CD4-positive, alpha-beta T cell treated with Interleukin-6 for 4 hours (primary cell): Measurements from ENCODE around the gene APCDD1.

Experiments
- DNase-seq: peaks from one replicate; pipeline ENCODE4 v3.0.0-alpha.2; 2020; ENCODE audit warnings: mixed read lengths

Gene APCDD1

DNA sequence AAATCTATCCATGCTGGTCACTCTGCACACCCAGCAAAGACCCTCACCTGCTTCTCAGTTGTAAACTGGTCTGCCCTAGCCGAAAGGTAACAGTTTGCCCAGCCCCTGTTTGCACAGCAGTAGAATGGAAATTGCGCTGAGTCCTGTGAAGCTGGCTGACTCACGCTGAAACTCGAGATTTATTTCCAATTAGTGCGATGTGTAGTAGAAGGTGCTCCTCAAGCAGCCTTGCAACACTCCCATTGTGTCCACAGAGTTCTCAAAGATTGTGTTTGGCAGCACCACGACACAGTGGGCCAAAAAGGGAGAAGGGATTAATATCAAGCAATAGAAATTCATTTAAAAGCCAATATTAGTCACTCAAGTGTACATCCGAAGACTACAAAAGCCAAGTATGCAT is 21.7 kb upstream of the APCDD1 start:
- no peak for DNase-seq

DNA sequence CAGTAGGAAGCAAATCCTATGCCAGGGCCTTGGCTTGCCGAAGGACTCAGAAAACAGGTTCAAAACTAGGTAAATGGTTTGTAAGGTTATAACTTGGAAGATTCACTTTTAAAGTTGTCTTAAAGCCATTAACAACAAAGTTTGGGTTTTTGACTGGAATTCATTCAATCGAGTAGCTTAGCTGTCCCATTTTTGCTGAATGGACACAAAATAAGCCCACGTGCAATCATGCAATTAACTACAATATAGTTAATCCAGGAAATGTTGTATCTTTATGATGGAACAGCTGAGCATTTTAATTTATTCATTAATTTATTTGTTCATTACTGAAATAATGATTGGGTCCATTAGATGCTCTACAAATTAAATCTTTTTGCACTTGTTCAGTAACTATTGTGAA is 18.3 kb upstream of the APCDD1 start:
- no peak for DNase-seq

DNA sequence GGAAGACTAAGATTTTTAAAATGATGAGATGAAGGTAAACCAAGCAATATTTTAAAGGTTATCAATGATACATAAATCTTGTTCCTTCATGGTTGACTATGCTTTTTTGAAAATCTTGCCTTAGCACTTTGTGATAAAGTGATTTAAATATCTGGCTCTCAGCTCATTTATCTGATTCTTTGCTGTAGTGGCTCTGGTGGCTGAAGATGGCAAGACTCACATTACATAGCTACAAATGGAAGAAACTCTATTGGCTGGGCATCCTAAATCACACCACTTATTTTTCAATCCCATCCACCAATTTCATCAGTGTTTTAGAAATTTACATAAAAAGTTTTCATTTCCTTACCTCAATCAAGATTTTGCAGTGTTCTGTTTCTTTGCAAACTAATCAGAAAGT is 16.6 kb upstream of the APCDD1 start:
- no peak for DNase-seq

DNA sequence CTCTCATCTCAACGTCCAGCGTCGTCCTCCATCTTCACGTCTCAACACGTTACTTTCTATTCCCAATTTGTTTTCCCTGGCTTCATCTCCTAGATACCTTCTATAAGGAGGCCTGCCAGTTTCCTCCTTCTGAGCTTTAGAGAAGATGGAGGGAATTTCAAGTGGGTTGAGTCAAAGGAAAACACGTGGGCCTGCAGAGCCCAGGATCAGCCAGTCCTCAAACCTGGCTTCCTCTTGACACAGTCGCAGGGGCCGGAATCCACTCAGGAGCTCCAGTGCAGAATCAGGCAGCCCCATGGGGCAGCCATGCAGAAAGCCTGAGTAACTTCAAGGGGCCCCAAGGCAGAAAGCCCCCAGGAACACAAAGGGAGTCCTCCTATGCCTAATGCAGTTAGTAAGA is 14.5 kb upstream of the APCDD1 start:
- DNase-seq: no peak

DNA sequence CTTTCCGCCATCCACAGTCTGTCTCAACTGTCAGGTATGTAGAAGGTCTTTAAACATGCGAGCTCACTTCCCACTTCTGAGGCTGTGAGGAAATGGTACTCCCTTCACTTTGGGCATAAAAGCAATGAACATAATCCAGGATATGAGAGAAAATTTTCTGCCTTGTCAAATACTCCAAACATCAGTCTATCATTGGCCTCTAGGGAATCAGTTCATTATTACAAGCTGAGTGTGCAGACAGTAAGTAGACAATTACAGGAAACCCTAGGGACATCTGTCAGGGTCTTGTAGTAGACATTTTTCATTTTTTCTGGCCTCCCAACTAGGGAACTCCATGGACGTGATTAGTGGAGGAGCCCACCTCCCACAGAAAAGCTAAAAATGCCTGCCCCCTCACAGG is 13.6 kb upstream of the APCDD1 start:
- no peak for DNase-seq

DNA sequence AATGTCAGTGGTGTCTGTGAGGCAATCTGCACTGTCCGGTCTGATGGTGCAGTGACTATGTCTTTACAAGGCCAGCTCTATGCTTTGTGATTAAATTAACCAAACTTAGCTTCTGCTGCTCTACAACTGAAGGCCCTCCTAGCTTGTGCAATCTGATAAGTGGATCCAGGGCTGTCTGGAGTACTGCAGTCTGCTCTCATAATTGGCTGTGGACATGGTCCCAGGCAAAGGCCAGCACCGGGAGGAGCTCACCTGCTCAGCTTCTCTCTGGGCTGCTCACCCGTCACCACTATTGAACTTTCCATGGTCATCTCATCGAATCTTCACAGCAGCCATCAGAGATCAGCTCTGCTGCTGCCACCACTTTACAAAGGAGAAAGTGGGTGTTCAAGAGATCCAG is 13.0 kb upstream of the APCDD1 start:
- DNase-seq: no peak

DNA sequence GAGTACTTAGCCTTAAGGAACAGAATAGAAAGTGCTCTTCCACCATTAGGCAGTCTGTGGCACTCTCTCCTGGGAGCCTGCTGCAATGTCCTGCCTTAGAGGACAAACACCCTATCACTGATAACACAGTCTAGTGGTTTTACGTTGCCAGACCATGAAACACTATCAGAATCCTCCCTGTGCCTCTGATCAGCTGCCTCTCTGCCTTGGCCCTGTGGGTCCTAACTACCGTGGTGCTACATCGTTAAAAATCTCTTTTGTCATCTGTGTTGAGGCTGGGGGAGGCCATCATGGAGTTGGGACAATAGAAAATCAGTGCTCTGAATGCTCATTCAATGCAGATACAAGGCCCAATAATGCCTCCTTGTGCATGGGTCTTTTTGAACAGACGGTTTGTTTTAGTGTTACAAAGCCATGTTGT is 11.9 kb upstream of the APCDD1 start:
- no peak for DNase-seq

DNA sequence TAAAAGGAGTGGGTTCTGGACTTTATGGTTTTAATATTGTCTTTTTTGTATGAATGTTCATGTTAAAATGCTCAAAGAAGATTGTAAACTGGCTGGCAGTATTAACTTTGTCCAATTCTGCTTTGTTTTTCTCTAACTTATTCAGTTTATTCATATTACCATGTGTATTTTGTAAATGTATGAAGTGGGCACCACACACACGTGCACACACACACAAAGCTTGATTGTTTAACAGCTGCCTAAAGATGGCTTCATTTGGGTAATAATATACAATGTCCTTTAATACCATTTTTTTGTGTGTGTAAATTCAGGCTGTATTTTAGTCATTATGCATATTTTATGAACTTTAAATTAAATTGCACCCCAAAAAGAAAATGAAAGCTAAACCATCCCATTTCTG is 11.4 kb upstream of the APCDD1 start:
- DNase-seq: no peak

DNA sequence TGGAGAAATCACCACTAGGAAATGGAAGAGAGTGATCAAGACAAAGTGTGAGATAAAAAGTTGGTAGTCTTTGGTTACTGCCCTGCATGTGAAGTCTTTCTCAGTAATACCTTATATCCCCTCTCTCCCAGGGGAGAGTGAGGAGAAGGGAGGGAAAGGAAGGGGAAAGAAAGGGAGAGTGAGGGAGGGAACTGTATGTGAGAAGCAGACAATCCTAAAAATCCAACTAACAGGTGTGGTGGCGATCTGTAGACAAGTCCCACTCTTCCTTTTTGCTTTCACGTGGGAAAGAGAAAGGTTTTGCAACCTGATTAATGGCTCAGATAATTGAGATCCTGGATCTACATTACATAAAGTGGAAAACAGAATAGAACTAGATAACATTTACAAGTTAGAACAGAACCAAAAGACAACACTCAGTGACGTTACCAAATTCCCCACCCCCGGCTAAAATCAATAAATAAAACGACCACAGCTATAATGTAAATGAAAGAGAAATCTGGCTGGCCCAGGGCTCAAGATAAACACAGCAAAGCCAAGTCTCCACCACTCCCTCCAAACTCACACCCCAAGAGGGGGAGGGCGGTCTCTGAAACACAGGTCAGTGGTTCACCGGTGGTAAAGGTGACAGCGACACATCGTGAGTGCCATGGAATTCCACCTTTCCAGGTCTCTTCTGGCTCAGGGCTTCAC is 10.0 kb upstream of the APCDD1 start:
- DNase-seq: no peak

DNA sequence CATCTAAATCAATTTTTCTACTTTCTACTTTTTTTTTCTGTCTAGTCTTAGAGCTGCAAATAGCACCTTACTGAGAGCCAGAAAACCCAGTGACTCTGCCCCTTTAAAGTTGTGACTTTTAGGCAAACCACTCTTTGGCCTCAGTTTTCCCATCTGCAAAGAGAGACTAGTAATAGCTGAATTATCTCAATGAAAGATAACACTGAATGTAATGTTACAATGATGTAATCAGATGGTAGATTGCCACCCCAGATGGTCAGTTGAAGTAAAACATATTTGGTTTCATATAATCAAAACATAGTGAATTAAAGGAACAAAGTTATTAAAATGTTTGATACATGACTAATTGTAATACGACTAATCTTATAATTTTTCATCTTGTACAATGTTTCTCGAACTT is 5.0 kb upstream of the APCDD1 start:
- DNase-seq: no peak

DNA sequence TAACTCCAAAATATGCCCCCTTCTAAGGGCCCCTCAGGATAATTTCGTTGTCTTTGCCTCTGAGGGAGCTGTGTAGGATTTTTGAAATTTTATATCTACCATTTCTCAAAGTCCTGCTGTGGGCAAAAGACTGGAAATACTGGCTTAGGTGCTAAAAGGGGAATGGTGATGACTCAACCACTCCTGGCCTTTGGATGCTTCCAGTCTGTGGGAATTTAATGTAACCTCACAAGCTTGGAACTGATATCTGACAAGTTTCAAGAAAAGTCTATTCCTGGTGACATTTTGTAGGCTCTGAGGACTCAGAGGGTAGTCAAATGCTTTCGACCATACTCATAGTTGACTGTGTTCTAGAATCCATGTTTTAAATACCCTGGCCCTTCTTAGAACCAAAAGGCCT is 3.4 kb upstream of the APCDD1 start:
- no peak for DNase-seq

DNA sequence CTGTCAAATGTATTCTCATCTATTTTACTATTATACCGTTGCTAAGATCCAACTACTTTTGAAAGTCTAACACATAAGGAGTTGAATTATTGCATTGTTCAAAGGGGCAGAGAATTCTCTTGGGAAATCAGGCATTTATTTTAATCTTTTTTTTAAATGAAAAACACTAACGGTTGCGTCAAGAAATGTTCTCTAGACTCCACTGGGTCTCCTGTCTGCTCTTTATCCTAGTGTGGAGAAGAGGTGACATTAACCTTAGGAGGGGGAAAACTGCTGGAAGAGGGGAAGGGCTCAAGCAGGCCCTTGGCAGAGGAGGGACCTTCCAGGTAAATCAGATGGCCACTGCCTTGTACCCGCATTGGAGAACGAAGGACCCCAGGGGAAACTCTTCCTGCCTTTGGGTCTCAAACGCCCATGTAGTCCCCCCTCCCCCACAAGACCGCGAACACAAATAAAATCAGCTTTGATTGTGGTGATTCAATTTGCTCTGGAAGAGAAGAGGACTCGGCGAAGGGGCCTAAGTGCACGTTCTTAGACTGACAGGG is 1.1 kb upstream of the APCDD1 start:
- no peak for DNase-seq

DNA sequence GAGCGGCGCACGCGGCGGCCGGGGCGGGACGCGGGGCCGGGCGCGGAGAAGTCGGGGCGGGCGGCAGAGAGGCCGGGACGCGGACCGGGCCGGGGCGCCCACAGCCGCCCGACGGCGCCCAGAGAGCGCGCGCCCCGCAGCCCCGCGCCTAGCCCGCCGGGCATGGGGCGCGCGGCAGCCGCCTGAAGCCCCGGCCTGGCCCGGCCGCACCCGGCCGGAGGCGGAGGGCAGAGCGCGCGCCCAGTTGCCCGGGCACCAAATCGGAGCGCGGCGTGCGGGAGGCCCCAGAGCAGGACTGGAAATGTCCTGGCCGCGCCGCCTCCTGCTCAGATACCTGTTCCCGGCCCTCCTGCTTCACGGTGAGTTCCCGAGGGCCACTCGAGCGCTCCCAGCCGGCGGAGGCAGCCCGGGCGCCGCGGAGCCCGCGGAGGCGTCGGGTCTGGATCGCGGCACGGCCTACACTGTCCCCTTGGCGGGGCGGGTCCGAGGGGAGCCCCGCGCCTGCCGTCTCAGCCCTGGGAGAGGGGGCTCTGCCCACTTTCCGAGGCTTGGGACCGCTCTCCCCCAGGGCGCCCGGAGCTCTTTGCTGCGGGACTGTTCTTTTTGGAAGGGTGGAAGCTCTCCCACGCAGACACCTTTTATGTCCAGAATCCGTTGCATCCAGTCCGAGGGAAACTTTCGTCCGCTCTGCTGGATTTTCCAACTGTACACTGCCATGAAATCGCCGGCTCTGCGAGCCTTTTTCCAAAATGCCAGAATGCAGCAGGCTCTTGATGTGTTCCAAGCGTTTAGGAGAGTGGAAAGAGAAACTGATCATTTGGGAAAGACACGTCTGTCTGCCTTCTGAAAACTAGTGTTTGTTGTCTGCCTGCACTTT is 484 bp downstream of the APCDD1 start:
- no peak for DNase-seq

DNA sequence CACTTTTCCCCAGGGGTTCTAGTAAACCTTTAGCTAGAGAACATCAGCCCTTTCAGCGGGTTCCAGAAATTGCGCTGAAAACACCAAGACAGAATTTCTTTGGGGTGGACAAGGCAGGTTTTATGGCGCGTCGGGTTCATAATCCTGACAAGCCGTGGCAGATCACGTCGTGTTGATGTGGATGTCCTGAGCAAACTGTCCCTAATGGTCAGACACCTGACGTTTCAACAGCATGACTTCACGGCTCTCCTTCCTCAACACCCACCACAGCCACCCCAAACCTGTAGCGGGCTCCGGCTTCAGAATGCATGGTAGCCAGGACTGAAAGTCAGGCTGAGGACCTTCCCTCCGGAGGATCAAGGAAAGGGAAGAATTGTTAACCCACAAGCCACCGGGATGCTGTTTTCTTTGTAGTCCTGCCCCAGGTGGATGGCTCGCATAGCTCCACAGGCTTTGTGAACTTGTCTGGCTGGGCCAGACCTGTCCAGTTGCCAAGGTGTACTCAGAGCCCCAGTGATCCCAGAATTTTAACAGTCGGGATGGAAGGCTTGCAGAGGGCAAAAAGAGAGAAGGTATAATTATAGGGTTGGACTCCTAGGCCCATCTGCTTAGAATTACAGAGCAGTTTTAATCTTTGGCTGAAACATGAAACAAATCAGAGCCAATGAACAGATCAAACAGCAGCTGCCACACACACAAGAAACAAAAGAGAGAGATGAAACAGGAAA is 1.5 kb downstream of the APCDD1 start:
- DNase-seq: no peak

DNA sequence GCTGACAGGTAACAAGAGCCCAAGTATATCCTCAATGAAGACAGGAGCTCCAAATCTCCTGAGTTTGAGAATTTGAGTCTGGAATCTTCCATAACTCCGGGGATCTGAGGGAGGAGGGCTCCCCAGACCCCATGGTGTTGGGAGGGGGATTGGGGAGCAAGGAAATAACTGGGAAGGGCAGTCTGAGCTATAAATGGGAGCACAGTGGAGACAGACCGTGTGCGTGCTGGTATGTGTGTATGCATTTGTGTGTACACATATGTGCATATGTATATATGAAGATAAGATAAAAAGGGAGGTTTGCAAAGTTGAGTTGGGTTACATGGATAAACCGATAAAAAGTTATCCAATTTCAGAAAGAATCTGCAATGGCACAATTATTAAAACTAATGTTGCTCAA is 2.3 kb downstream of the APCDD1 start:
- no peak for DNase-seq

DNA sequence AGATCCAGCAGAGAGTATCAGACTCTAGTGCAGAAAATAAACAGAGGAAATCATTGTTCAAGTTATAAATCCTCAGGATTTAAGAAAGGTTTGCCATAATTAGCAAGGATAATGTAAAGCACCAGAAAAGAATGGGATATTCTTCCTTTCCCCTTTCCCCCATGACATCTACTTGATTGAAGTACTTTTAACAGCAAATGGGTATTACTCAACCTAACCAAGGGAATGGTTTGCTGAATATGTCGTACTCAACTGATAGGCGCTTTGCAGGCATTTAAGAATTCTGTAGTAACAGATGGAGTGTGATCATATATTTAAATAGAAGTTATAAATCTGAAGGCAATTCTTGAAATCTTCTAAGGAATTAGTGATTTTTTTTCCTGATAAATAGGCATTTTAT is 2.7 kb downstream of the APCDD1 start:
- no peak for DNase-seq

DNA sequence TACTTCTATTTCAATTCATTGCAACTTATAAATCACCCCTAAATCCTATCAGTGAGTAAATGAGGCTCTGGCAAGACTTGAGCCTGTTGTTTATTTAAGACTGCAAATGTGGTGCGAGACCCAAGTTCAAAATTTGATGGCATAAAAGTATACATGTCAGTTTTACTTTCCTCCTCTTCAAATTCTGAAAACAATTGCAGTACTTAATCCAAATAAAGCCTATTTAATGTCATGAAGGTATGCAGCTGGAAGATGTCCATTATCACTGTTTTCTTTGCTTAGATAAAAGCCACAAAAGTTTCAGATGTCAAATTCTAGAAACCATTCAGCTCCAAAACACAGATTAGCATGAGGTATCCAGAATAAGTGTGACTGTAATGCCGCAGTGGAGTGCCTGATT is 3.3 kb downstream of the APCDD1 start:
- no peak for DNase-seq

DNA sequence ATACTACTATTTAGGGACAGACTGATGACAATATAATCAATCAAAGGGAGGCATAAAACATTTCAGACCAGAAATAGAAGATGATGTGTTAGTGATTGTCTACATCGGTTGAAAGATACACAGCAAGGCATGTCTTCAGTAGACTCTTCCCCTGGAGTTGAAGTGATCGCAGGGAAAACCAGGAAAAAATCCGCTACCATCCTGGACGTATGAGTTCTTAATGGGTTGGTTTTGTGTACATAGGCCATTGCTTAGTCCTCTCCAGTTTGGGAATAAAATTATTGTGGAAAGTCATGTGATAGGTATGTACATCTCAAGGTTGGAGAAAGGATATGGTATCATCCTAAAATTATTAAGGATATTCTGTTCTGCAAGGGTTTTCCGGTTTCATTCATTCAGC is 4.3 kb downstream of the APCDD1 start:
- no peak for DNase-seq

DNA sequence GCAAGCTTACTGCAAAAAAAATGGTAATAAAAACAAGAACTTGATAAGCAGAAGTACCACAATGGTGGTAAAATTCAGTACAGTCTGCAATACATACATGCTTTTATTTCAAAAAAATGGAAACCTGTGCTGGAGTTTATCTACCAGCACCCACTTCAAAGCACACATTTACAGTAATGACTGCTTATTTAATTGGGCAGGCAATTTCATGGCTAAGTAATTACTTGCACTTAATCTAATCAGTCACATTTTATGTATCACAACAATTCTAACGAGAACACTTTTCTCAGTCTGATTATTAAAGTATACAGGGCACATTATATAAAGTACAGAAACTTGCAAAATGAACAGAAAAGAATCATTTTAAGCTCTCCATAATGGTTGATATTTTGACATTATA is 5.2 kb downstream of the APCDD1 start:
- DNase-seq: no peak

DNA sequence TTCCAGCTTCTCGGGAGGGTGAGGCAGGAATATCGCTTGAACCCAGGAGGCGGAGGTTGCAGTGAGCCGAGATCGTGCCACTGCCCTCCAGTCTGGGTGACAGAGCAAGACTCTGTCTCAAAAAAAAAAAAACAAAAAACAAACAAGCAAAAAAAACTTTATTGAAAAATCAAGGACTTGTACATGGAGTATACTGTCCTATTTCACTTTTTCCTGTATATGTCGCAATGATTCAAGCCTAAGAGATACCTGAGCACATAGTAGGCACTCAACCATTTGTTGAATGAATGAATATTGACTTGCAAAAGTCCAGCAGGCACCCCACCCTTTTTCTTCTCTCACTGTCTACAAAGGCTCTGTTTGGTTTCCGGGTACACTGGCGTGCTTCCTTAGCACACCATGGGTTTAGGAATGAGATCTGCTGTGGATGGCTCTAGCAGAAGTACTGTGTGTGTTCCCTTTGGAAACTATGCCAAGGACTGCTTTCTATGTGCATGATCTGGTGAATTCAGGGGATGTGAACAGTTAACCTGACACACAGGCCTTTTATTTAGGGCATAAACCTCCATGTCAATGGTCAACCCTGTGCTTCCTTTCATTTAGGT is 6.1 kb downstream of the APCDD1 start:
- no peak for DNase-seq

DNA sequence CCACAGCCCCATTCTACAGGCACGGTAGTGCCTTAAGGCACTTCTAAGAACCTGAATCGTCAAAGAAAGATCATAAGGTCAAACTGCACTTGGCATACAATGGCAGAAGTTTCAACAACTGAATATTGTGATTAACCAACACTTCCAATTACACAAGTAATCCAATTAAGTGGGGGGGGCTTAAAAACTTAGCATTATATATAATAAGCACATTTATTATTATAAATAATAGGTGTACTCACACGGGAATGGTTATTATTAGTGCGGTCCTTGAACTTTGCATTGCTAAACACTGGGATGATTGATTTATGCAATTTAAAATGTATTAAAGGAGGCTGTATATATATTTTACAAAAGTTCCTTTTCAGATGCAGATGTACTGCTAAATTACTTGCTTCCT is 7.6 kb downstream of the APCDD1 start:
- DNase-seq: no peak

DNA sequence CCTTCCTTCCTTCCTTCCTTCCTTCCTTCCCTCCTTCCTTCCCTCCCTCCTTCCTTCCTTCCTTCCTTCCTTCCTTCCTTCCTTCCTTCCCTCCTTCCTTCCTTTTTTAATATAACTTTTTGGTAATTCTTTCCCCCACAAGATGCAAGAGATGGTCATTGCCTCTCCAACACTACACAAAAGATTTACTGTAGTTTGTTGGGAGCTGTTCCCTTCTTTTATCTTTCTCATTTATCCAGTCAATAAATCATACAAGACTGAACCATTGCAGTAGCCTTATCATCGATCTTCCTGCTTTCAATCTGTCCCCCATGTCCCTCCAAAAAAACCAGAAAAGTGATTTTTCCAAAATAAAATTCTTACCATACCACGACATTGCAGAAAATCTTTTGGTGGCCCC is 8.2 kb downstream of the APCDD1 start:
- DNase-seq: no peak

DNA sequence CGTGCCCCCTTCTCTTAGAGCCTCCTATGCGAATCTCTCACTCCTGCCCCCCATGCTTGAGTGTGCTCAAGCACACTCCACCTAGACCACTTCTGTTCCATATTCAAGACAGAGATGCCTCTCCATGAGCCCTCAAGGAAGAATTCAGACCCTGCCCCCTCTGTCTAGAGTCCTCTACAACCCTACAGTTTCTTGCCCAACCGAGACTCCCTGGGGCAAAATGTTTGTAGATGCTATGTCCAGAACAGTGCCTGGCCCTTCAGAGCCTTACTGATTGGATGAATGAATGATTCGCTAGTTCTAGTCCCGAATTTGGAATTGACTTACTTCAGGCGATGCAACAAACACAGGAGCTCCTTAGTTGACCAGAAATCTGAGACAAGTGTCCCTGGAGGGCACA is 8.7 kb downstream of the APCDD1 start:
- no peak for DNase-seq
